HepG2 (cell line): Measurements from ENCODE around the gene KCNIP4. TPM values are rescaled to one million over a fixed set of nuclear protein-coding genes. Genes with fewer than 3 reads are reported as not detected.

Source experiments
- ARID5B ChIP-seq: IDR thresholded peaks from 2 replicates; pipeline ENCODE4 v1.4.0; 2020; ENCODE audit warnings: mild to moderate bottlenecking, missing genetic modification reagents
- GMEB2 ChIP-seq: IDR thresholded peaks from 2 replicates; pipeline ENCODE4 v1.6.1; 2016; ENCODE audit warnings: missing biosample characterization, missing genetic modification reagents, low read depth
- KDM5B ChIP-seq: sonication (generic); formaldehyde crosslinking; IDR thresholded peaks from 2 replicates; pipeline ENCODE4 v1.4.0; 2020; ENCODE audit warnings: missing genetic modification reagents, mild to moderate bottlenecking, borderline replicate concordance
- MAZ ChIP-seq, 2 experiments: sonication (generic) in 1 of 2; formaldehyde crosslinking in 1 of 2; IDR thresholded peaks; 2 replicates each; pipeline versions ENCODE4 v1.5.0 to v1.6.1; 2012 to 2020; ENCODE audit warnings: low read depth in 2 of 2, mild to moderate bottlenecking in 2 of 2, borderline replicate concordance in 1 of 2, improper control_type of control experiment in 1 of 2, low read length in 1 of 2, missing genetic modification reagents in 1 of 2, moderate library complexity in 1 of 2
- POLR2AphosphoS2 ChIP-seq: IDR thresholded peaks from 2 replicates; pipeline ENCODE4 v1.6.1; 2011; ENCODE audit warnings: low read depth, low read length, improper control_type of control experiment
- PRDM10 ChIP-seq: sonication (generic); formaldehyde crosslinking; IDR thresholded peaks from 2 replicates; pipeline ENCODE4 v1.4.0; 2020; ENCODE audit warnings: low read depth, missing genetic modification reagents
- XBP1 ChIP-seq: sonication (generic); formaldehyde crosslinking; IDR thresholded peaks from 2 replicates; pipeline ENCODE4 v1.5.0; 2020; ENCODE audit warnings: missing genetic modification reagents
- ZNF704 ChIP-seq: sonication (generic); formaldehyde crosslinking; IDR thresholded peaks from 2 replicates; pipeline ENCODE4 v1.8.1; 2023; ENCODE audit warnings: mild to moderate bottlenecking, inconsistent platforms, moderate library complexity, missing genetic modification reagents, borderline replicate concordance
- ZNF816 ChIP-seq: sonication (generic); formaldehyde crosslinking; IDR thresholded peaks from 2 replicates; pipeline ENCODE4 v1.8.0; 2022; ENCODE audit warnings: missing genetic modification reagents, mild to moderate bottlenecking, borderline replicate concordance
- ZNF891 ChIP-seq: sonication (generic); formaldehyde crosslinking; IDR thresholded peaks from 2 replicates; pipeline ENCODE4 v1.5.0; 2020; ENCODE audit warnings: mild to moderate bottlenecking, missing genetic modification reagents
- polyA plus RNA-seq, 8 experiments: library from polyadenylated mRNA; depleted of rRNA in 3 of 8; stranded (reverse) in 7 of 8; unstranded in 1 of 8; fragments of >200 nt; fragmentation: Illumina TruSeq in 4 of 8; extraction: Trizol in 4 of 8; gene quantifications; 2 replicates each; pipeline versions ENCODE4 v1.2.1 to v1.2.3, GENCODE V29; 2011 to 2016; ENCODE audit warnings: low read depth in 4 of 8, missing spikeins in 1 of 8, mixed read lengths in 1 of 8; ENCODE audit not compliant: insufficient read depth in 1 of 8
- total RNA-seq, 5 experiments: library from RNA; depleted of rRNA; stranded (reverse); fragments of >200 nt; fragmentation: Illumina TruSeq; extraction: Trizol; gene quantifications; 2 replicates each; pipeline ENCODE4 v1.2.3, GENCODE V29; 2016; ENCODE audit warnings: low read depth in 1 of 5

The KCNIP4 gene
- total and polyA plus RNA-seq, 2 of the 13 experiments (the other 11 are each of a cell fraction or from before 2014, with no cell fraction given) = 0.09 TPM; not detected in 1

- no peak for TF ChIP-seq PRDM10 (CRISPR knock-in tag)
- no peak for TF ChIP-seq GMEB2 (CRISPR knock-in tag)
- TF ChIP-seq MAZ (IDR thresholded peaks at IDR 0.05; ENCODE audit: borderline replicate concordance, low read depth, low read length) = no peak
- TF ChIP-seq MAZ (CRISPR knock-in tag; IDR thresholded peaks at IDR 0.05; ENCODE audit: low read depth) = no peak
- no peak for TF ChIP-seq ZNF891
- no peak for TF ChIP-seq ZNF816 (CRISPR knock-in tag)
- no peak for TF ChIP-seq ZNF704 (CRISPR knock-in tag)
- no peak for TF ChIP-seq ARID5B
- no peak for TF ChIP-seq KDM5B
- no peak for TF ChIP-seq XBP1
- no peak for TF ChIP-seq POLR2AphosphoS2
These were observed 47.3 kb downstream of the KCNIP4 start (continued) for GRCh38 chr4:21901281-21901680.
